ENCODE measurements around the gene QRSL1. TPM values are rescaled to one million over a fixed set of nuclear protein-coding genes. Genes with fewer than 3 reads are reported as not detected.
A peak's percentile ranks its signal among the peaks of the same experiment; 100 is the strongest.
"Not testable (repeated sequence)": the region's sequence is repeated elsewhere in the genome, so short reads cannot be mapped to it uniquely, and the experiment has no call there.

QRSL1 gene
- total RNA-seq, 1 donor from 2014 or later: 10.7 TPM

- intact Hi-C loops (cut with DNase I): no loop called here
- no peaks in the 10 kb centered on the region for H3K36me3 ChIP-seq
- no peaks in the 10 kb centered on the region for H3K27me3 ChIP-seq (ENCODE audit: low read depth)
- no peaks in the 10 kb centered on the region for H3K4me1 ChIP-seq
- DNase-seq (no peak), ATAC-seq (peak in 1 of 2 donors; percentile 72)
- no peak overlapping the region for H3K27ac ChIP-seq
- TF ChIP-seq CTCF (IDR thresholded peaks at IDR 0.05): no peak
- no peak overlapping the region for H3K4me3 ChIP-seq
- no peaks in the 10 kb centered on the region for H3K9me3 ChIP-seq
These were observed 62.9 kb downstream of the QRSL1 start for GRCh38 chr6:106692112-106692818.

- Histone ChIP-seq H3K27ac (no peak overlapping the region), H3K9me3 (no peaks in the 10 kb centered on the region), H3K36me3 (no peaks in the 10 kb centered on the region), H3K4me3 (no peak overlapping the region), H3K4me1 (no peaks in the 10 kb centered on the region), H3K27me3 (ENCODE audit: low read depth) (no peaks in the 10 kb centered on the region)
- TF ChIP-seq CTCF (IDR thresholded peaks at IDR 0.05): no peak
- DNase-seq: no peak
- no peak for ATAC-seq
- intact Hi-C loops (cut with DNase I): no loop called here
These were observed 63.4 kb downstream of the QRSL1 start for GRCh38 chr6:106692819-106693208.

GRCh38 chr6:106693418-106693817, 64.0 kb downstream of the QRSL1 start:
- ATAC-seq (no peak), DNase-seq (no peak)
- H3K36me3 ChIP-seq: no peaks in the 10 kb centered on the region
- H3K4me3 ChIP-seq: no peak overlapping the region
- intact Hi-C loops (cut with DNase I): no loop called here
- no peaks in the 10 kb centered on the region for H3K4me1 ChIP-seq
- no peaks in the 10 kb centered on the region for H3K9me3 ChIP-seq
- H3K27ac ChIP-seq: no peak overlapping the region
- no peak for TF ChIP-seq CTCF (IDR thresholded peaks at IDR 0.05)
- no peaks in the 10 kb centered on the region for H3K27me3 ChIP-seq (ENCODE audit: low read depth)

- Histone ChIP-seq H3K4me3 (no peak overlapping the region), H3K36me3 (no peaks in the 10 kb centered on the region), H3K9me3 (no peaks in the 10 kb centered on the region), H3K27ac (no peak overlapping the region), H3K4me1 (no peaks in the 10 kb centered on the region), H3K27me3 (ENCODE audit: low read depth) (no peaks in the 10 kb centered on the region)
- intact Hi-C loops (cut with DNase I): no loop called here
- DNase-seq (no peak), ATAC-seq (no peak)
- no peak for TF ChIP-seq CTCF (IDR thresholded peaks at IDR 0.05)
These were observed 65.0 kb downstream of the QRSL1 start for GRCh38 chr6:106694343-106694742.

- H3K27me3 ChIP-seq (ENCODE audit: low read depth): peaks cover 3% of the 10 kb centered on the region
- ATAC-seq (no peak), DNase-seq (no peak)
- no peaks in the 10 kb centered on the region for H3K9me3 ChIP-seq
- no peak overlapping the region for H3K27ac ChIP-seq
- no peaks in the 10 kb centered on the region for H3K36me3 ChIP-seq
- no peak overlapping the region for H3K4me3 ChIP-seq
- intact Hi-C loops (cut with DNase I): no loop called here
- H3K4me1 ChIP-seq: no peaks in the 10 kb centered on the region
- no peak for TF ChIP-seq CTCF (IDR thresholded peaks at IDR 0.05)
These were observed 71.2 kb downstream of the QRSL1 start for GRCh38 chr6:106700581-106700980.

GRCh38 chr6:106701201-106701600, 71.8 kb downstream of the QRSL1 start:
- H3K36me3 ChIP-seq; H3K9me3 ChIP-seq; H3K4me3 ChIP-seq; intact Hi-C loops (cut with DNase I); ATAC-seq; H3K4me1 ChIP-seq; H3K27me3 ChIP-seq (ENCODE audit: low read depth); H3K27ac ChIP-seq; DNase-seq: not testable (repeated sequence)
